Right lobe of liver (tissue), 4 donors: Measurements from ENCODE around the gene MOXD1.

Experiments
- CTCF ChIP-seq, 4 donors: fragments of 200-600 bp in 3 of 4; fragments of 450-650 bp in 1 of 4; IDR thresholded peaks; one replicate each; pipeline versions ENCODE4 v1.5.1 to v1.8.0; 2016 to 2022; ENCODE audit warnings: antibody characterized with exemption in 4 of 4, mild to moderate bottlenecking in 2 of 4
- POLR2A ChIP-seq: fragments of 450-650 bp; IDR thresholded peaks from one replicate; pipeline ENCODE4 v1.6.1; 2017; ENCODE audit warnings: antibody characterized with exemption, mild to moderate bottlenecking
- donor health status: DM: no; HTN: no; CAD: no.
- donor health status: DM: no; HTN: no; CAD: no.
- donor health status: DM: no; HTN: yes; CAD: no.

GRCh38 chr6:132251711-132252110 lies 149.6 kb downstream of the MOXD1 start:
- TF ChIP-seq CTCF (IDR thresholded peaks at IDR 0.05) (no peak), POLR2A (no peak)
